Karpas-422 (cell line): ENCODE data around the gene NSUN5. TPM values are rescaled to one million over a fixed set of nuclear protein-coding genes. Genes with fewer than 3 reads are reported as not detected.
"Not testable (repeated sequence)": the region's sequence is repeated elsewhere in the genome, so short reads cannot be mapped to it uniquely, and the experiment has no call there.

ENCODE experiments used
- DNase-seq: peaks from one replicate; pipeline ENCODE4 v3.0.0-alpha.2; 2015
- H2AFZ ChIP-seq: fragments of 200-600 bp; sonication (generic); 2 replicates; pipeline ENCODE4 v1.6.1; 2014; ENCODE audit warnings: antibody characterized with exemption, low read length, mixed read lengths
- H3K27ac ChIP-seq: fragments of 200-600 bp; sonication (generic); 2 replicates; pipeline ENCODE4 v1.5.1; 2014; ENCODE audit warnings: mild to moderate bottlenecking, low read length, moderate library complexity
- H3K27me3 ChIP-seq: fragments of 200-600 bp; sonication (generic); 2 replicates; pipeline ENCODE4 v1.6.1; 2014; ENCODE audit warnings: low read length, mixed read lengths
- H3K36me3 ChIP-seq: fragments of 200-600 bp; sonication (generic); 2 replicates; pipeline ENCODE4 v1.6.1; 2014; ENCODE audit warnings: low read length, mixed read lengths; ENCODE audit not compliant: insufficient read depth
- H3K4me1 ChIP-seq: fragments of 200-600 bp; sonication (generic); 2 replicates; pipeline ENCODE4 v1.6.1; 2014; ENCODE audit warnings: mild to moderate bottlenecking, low read length, mixed read lengths
- H3K4me2 ChIP-seq: fragments of 200-600 bp; sonication (generic); 2 replicates; pipeline ENCODE4 v1.6.1; 2014; ENCODE audit warnings: low read length, low read depth, mild to moderate bottlenecking; ENCODE audit not compliant: poor library complexity, severe bottlenecking
- H3K4me3 ChIP-seq: fragments of 200-600 bp; sonication (generic); 2 replicates; pipeline ENCODE4 v1.5.1; 2014; ENCODE audit warnings: mild to moderate bottlenecking, antibody characterized with exemption, low read length, mixed read lengths
- H3K79me2 ChIP-seq: fragments of 200-600 bp; sonication (generic); 2 replicates; pipeline ENCODE4 v1.6.1; 2014; ENCODE audit warnings: mild to moderate bottlenecking, low read length, mixed read lengths
- H3K9ac ChIP-seq: fragments of 200-600 bp; sonication (generic); 2 replicates; pipeline ENCODE4 v1.6.0; 2014; ENCODE audit warnings: low read length
- H3K9me2 ChIP-seq: fragments of 200-600 bp; sonication (generic), shearing (Covaris generic); replicated peaks from 2 replicates; pipeline ENCODE4 v1.6.0; 2014; ENCODE audit warnings: mild to moderate bottlenecking, low read length, moderate library complexity; ENCODE audit not compliant: insufficient read depth
- H3K9me3 ChIP-seq: fragments of 300-700, 200-600 bp; sonication (generic); 2 replicates; pipeline ENCODE4 v1.6.1; 2014; ENCODE audit warnings: low read length, mixed read lengths
- H4K20me1 ChIP-seq: fragments of 200-600 bp; sonication (generic); 2 replicates; pipeline ENCODE4 v1.6.1; 2014; ENCODE audit warnings: mild to moderate bottlenecking, antibody characterized with exemption, low read length, low read depth; ENCODE audit not compliant: insufficient read depth
- total RNA-seq: library from RNA; depleted of rRNA; stranded (reverse); fragments of >200 nt; shearing (Covaris generic); gene quantifications from 2 replicates; pipeline ENCODE4 v1.2.3, GENCODE V29; 2014; ENCODE audit warnings: low replicate concordance

The NSUN5 gene
- total RNA-seq, 1 experiment from 2014 or later: 31.6 TPM

- H3K9ac ChIP-seq, H3K4me2 ChIP-seq, H3K4me1 ChIP-seq, H3K27ac ChIP-seq, H2AFZ ChIP-seq, DNase-seq, H4K20me1 ChIP-seq, H3K4me3 ChIP-seq, H3K27me3 ChIP-seq, H3K79me2 ChIP-seq, H3K36me3 ChIP-seq, H3K9me2 ChIP-seq, H3K9me3 ChIP-seq: not testable (repeated sequence)
These were observed 8.8 kb downstream of the NSUN5 start for GRCh38 chr7:73299812-73300211.

GRCh38 chr7:73297706-73298105, 10.9 kb downstream of the NSUN5 start:
- not testable (repeated sequence) for H3K36me3 ChIP-seq, H3K4me2 ChIP-seq, DNase-seq, H4K20me1 ChIP-seq, H3K9me3 ChIP-seq, H3K9me2 ChIP-seq, H3K4me3 ChIP-seq, H3K27ac ChIP-seq, H3K27me3 ChIP-seq, H3K9ac ChIP-seq, H2AFZ ChIP-seq, H3K79me2 ChIP-seq, H3K4me1 ChIP-seq

GRCh38 chr7:73297235-73297634, 11.4 kb downstream of the NSUN5 start:
- not testable (repeated sequence) for H3K27ac ChIP-seq, H3K4me3 ChIP-seq, H3K9ac ChIP-seq, H3K4me2 ChIP-seq, H3K36me3 ChIP-seq, H3K4me1 ChIP-seq, H3K79me2 ChIP-seq, H3K9me2 ChIP-seq, H3K27me3 ChIP-seq, H2AFZ ChIP-seq, H3K9me3 ChIP-seq, DNase-seq, H4K20me1 ChIP-seq

GRCh38 chr7:73277210-73277609, 31.4 kb downstream of the NSUN5 start:
- H3K4me2 ChIP-seq, H3K36me3 ChIP-seq, H3K27me3 ChIP-seq, H2AFZ ChIP-seq, H3K4me1 ChIP-seq, H3K9ac ChIP-seq, H3K79me2 ChIP-seq, DNase-seq, H3K4me3 ChIP-seq, H3K27ac ChIP-seq, H3K9me3 ChIP-seq, H4K20me1 ChIP-seq, H3K9me2 ChIP-seq: not testable (repeated sequence)

- H3K9me2 ChIP-seq, H3K9ac ChIP-seq, H3K27ac ChIP-seq, H3K4me1 ChIP-seq, H3K79me2 ChIP-seq, DNase-seq, H3K27me3 ChIP-seq, H4K20me1 ChIP-seq, H3K4me3 ChIP-seq, H3K4me2 ChIP-seq, H3K36me3 ChIP-seq, H3K9me3 ChIP-seq, H2AFZ ChIP-seq: not testable (repeated sequence)
These were observed 40.8 kb downstream of the NSUN5 start for GRCh38 chr7:73267813-73268212.

GRCh38 chr7:73266719-73267368, 41.8 kb downstream of the NSUN5 start:
- H3K27ac ChIP-seq, H3K36me3 ChIP-seq, H3K79me2 ChIP-seq, H3K9me3 ChIP-seq, H3K9me2 ChIP-seq, H3K4me3 ChIP-seq, DNase-seq, H4K20me1 ChIP-seq, H3K9ac ChIP-seq, H2AFZ ChIP-seq, H3K4me2 ChIP-seq, H3K27me3 ChIP-seq, H3K4me1 ChIP-seq: not testable (repeated sequence)

GRCh38 chr7:73262416-73262815, 46.2 kb downstream of the NSUN5 start:
- not testable (repeated sequence) for H3K36me3 ChIP-seq, H3K4me3 ChIP-seq, H3K9me2 ChIP-seq, DNase-seq, H3K4me2 ChIP-seq, H3K9ac ChIP-seq, H4K20me1 ChIP-seq, H3K4me1 ChIP-seq, H3K27me3 ChIP-seq, H3K9me3 ChIP-seq, H3K79me2 ChIP-seq, H2AFZ ChIP-seq, H3K27ac ChIP-seq
